HepG2 (cell line): Measurements from ENCODE around the gene PKLR. TPM values are rescaled to one million over a fixed set of nuclear protein-coding genes. Genes with fewer than 3 reads are reported as not detected.
A peak's percentile ranks its signal among the peaks of the same experiment; 100 is the strongest.

ENCODE experiments used
- CBX1 ChIP-seq: IDR thresholded peaks from one replicate; pipeline ENCODE4 v1.6.1; 2016; ENCODE audit warnings: antibody characterized with exemption, low read depth
- FOXC1 ChIP-seq: sonication (generic); formaldehyde crosslinking; IDR thresholded peaks from 2 replicates; pipeline ENCODE4 v1.8.0; 2022; ENCODE audit warnings: mild to moderate bottlenecking, missing genetic modification reagents, borderline replicate concordance
- FOXO4 ChIP-seq: sonication (generic); formaldehyde crosslinking; conservative IDR thresholded peaks from 2 replicates; pipeline ENCODE4 v1.8.1; 2023; ENCODE audit warnings: missing genetic modification reagents
- FOXP1 ChIP-seq, 2 experiments: fragments of 450-650 bp in 1 of 2; IDR thresholded peaks; 2 replicates each; pipeline ENCODE4 v1.6.1; 2017 to 2018; ENCODE audit warnings: antibody characterized with exemption in 1 of 2
- GABPB1 ChIP-seq: IDR thresholded peaks from 2 replicates; pipeline ENCODE4 v1.6.1; 2016; ENCODE audit warnings: mild to moderate bottlenecking, missing genetic modification reagents, moderate library complexity, missing compliant biosample characterization
- GLMP ChIP-seq: sonication (generic); formaldehyde crosslinking; IDR thresholded peaks from 2 replicates; pipeline ENCODE4 v1.9.0; 2021; ENCODE audit warnings: missing genetic modification reagents, mild to moderate bottlenecking, borderline replicate concordance
- KDM1A ChIP-seq: IDR thresholded peaks from 2 replicates; pipeline ENCODE4 v1.6.1; 2016; ENCODE audit warnings: missing compliant biosample characterization
- MAFK ChIP-seq, 2 experiments: IDR thresholded peaks in 1 of 2; conservative IDR thresholded peaks in 1 of 2; 2 replicates each; pipeline ENCODE4 v1.6.1; 2011; ENCODE audit warnings: improper control_type of control experiment in 2 of 2, low read length in 2 of 2
- MEIS1 ChIP-seq: sonication (generic); formaldehyde crosslinking; IDR thresholded peaks from 2 replicates; pipeline ENCODE4 v1.9.0; 2021; ENCODE audit warnings: mild to moderate bottlenecking, missing genetic modification reagents, moderate library complexity, borderline replicate concordance
- PHF21A ChIP-seq: sonication (generic); formaldehyde crosslinking; IDR thresholded peaks from 2 replicates; pipeline ENCODE4 v1.5.0; 2020; ENCODE audit warnings: mild to moderate bottlenecking, missing genetic modification reagents
- SYNCRIP ChIP-seq: fragments of 200-400 bp; formaldehyde crosslinking; IDR thresholded peaks from 2 replicates; pipeline ENCODE4 v1.6.1; 2018; ENCODE audit warnings: mild to moderate bottlenecking, low read depth, low read length; ENCODE audit not compliant: insufficient read depth
- THRA ChIP-seq: sonication (generic); formaldehyde crosslinking; IDR thresholded peaks from 2 replicates; pipeline ENCODE4 v1.4.0; 2020; ENCODE audit warnings: missing genetic modification reagents, borderline replicate concordance
- ZKSCAN5 ChIP-seq: sonication (generic); formaldehyde crosslinking; IDR thresholded peaks from 2 replicates; pipeline ENCODE4 v1.5.1; 2020; ENCODE audit warnings: mild to moderate bottlenecking, missing genetic modification reagents
- ZNF264 ChIP-seq: sonication (generic); formaldehyde crosslinking; IDR thresholded peaks from 2 replicates; pipeline ENCODE4 v1.4.0; 2020; ENCODE audit warnings: missing genetic modification reagents
- ZNF574 ChIP-seq: sonication (generic); formaldehyde crosslinking; IDR thresholded peaks from 2 replicates; pipeline ENCODE4 v1.4.0; 2020; ENCODE audit warnings: missing genetic modification reagents
- ZNF576 ChIP-seq: sonication (generic); formaldehyde crosslinking; IDR thresholded peaks from 2 replicates; pipeline ENCODE4 v1.4.0; 2020; ENCODE audit warnings: mild to moderate bottlenecking, missing genetic modification reagents
- ZNF614 ChIP-seq: IDR thresholded peaks from 2 replicates; pipeline ENCODE4 v1.6.1; 2018; ENCODE audit warnings: missing biosample characterization, missing genetic modification reagents, inconsistent platforms, borderline replicate concordance
- ZNF619 ChIP-seq: sonication (generic); formaldehyde crosslinking; IDR thresholded peaks from 2 replicates; pipeline ENCODE4 v1.4.0; 2020; ENCODE audit warnings: mild to moderate bottlenecking, missing genetic modification reagents
- ZNF710 ChIP-seq: sonication (generic); formaldehyde crosslinking; IDR thresholded peaks from 2 replicates; pipeline ENCODE4 v1.5.0; 2020; ENCODE audit warnings: mild to moderate bottlenecking, missing genetic modification reagents, borderline replicate concordance
- ZNF772 ChIP-seq: sonication (generic); formaldehyde crosslinking; IDR thresholded peaks from 2 replicates; pipeline ENCODE4 v1.5.0; 2020; ENCODE audit warnings: mild to moderate bottlenecking, missing genetic modification reagents
- polyA plus RNA-seq, 8 experiments: library from polyadenylated mRNA; depleted of rRNA in 3 of 8; stranded (reverse) in 7 of 8; unstranded in 1 of 8; fragments of >200 nt; fragmentation: Illumina TruSeq in 4 of 8; extraction: Trizol in 4 of 8; gene quantifications; 2 replicates each; pipeline versions ENCODE4 v1.2.1 to v1.2.3, GENCODE V29; 2011 to 2016; ENCODE audit warnings: low read depth in 4 of 8, missing spikeins in 1 of 8, mixed read lengths in 1 of 8; ENCODE audit not compliant: insufficient read depth in 1 of 8
- total RNA-seq, 5 experiments: library from RNA; depleted of rRNA; stranded (reverse); fragments of >200 nt; fragmentation: Illumina TruSeq; extraction: Trizol; gene quantifications; 2 replicates each; pipeline ENCODE4 v1.2.3, GENCODE V29; 2016; ENCODE audit warnings: low read depth in 1 of 5

Gene PKLR
- total and polyA plus RNA-seq, 2 of the 13 experiments (the other 11 are each of a cell fraction or from before 2014, with no cell fraction given): 10.3 to 29.3 TPM

- TF ChIP-seq ZNF710 (CRISPR knock-in tag) (no peak), GLMP (CRISPR knock-in tag) (no peak), ZNF772 (no peak), THRA (no peak; the same call in 1 of the 2 replicates), CBX1 (peak; percentile 32), MAFK (conservative IDR thresholded peaks at IDR 0.05 in 1 of 2, IDR thresholded peaks at IDR 0.05 in 1 of 2; ENCODE audit: low read length in 2 of 2) (no peak), KDM1A (CRISPR knock-in tag) (no peak), ZNF614 (CRISPR knock-in tag) (peak; percentile 54; the same call in 1 of the 2 replicates), ZNF576 (CRISPR knock-in tag) (no peak), GABPB1 (peak; percentile 90), ZNF619 (0 out of 2 replicates have a peak, but pooled peaks have one; percentile 58), MEIS1 (no peak), SYNCRIP (no peak), ZKSCAN5 (CRISPR knock-in tag) (no peak), ZNF264 (0 out of 2 replicates have a peak, but pooled peaks have one; percentile 27), PHF21A (CRISPR knock-in tag) (no peak), ZNF574 (CRISPR knock-in tag) (peak; percentile 89), FOXP1 (IDR thresholded peaks at IDR 0.05) (no peak), FOXP1 (CRISPR knock-in tag; IDR thresholded peaks at IDR 0.05) (no peak), FOXC1 (CRISPR knock-in tag) (no peak), FOXO4 (CRISPR knock-in tag) (no peak)
Observed at GRCh38 chr1:155255243-155256007, 45.8 kb downstream of the PKLR start, which contains the start of gene ENTREP3 (continued).
